EH (cell line): ENCODE data around the gene SYT14.
A peak's percentile ranks its signal among the peaks of the same experiment; 100 is the strongest.
"Not testable (repeated sequence)": the region's sequence is repeated elsewhere in the genome, so short reads cannot be mapped to it uniquely, and the experiment has no call there.

Experiments
- DNase-seq: peaks from one replicate; pipeline ENCODE4 v3.0.0-alpha.2; 2015; ENCODE audit warnings: low read depth

The SYT14 gene

DNA sequence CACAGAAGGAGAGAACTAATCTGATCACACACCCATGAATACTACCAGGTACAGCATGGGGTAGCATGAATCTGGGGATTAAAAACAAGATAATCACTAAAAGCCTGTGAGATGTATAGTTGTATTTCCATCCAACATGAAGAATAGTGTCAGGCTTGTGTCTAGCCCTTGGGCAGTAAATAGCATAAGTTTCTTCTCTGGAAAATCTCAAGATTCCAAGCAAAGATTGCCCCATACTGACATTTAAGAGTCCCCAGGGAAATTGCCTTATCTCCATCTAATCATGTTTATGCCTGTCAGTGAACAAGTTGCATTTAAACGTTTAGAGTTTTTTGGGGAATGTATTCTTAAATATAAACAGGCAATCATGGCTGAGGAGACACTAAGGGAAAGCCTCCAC, 185.4 kb downstream of the SYT14 start:
- DNase-seq = peak; percentile 23

DNA sequence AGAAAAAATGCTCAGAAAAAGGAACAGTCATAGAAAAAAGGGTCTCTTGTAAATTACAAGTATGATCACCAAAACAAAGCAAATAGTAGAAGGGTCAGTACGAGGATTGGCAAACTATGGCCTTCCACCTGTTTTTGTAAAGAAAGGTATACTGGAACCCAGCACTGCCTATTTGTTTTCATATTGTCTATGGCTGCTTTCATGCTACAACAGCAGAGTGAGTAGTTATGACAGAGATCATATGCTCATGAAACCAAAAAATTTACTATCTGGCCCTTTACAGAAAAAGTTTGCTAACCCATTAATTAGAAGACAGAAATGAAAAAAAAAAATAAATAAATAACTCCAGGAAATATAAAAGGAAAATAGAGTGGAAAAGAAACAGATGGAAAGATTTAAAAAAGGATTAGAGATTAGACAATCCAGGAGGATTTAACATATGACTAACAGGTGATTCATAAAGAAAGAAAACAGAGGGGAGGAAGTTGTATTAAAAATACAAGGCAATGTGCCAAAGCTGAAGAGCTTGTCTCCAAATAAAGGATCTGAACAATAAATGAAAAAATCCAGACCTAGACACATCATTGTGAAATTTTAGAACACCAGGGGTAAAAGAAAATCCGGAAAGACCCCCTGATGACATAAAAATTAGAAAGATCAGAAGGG, 186.0 kb downstream of the SYT14 start:
- DNase-seq = peak; percentile 73

DNA sequence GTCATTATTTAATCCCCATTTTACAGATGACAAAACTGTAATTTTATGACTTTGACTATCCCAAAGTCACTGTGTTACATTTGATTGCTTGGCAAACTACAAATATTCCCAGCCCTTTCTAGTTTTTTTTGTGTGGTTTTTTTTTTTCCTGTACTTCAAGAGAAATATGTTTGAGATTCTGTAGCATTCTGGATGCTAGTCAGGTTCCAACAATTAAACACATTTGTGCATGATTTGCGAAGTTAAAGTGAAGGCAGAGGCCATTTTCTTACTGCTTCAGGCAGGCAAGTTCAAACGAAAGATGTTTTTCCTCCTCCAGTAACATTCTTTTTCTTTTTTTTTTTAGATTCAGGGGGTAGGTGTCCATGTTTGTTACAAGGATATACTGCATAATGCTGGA, 186.7 kb downstream of the SYT14 start:
- DNase-seq = peak; percentile 23

DNA sequence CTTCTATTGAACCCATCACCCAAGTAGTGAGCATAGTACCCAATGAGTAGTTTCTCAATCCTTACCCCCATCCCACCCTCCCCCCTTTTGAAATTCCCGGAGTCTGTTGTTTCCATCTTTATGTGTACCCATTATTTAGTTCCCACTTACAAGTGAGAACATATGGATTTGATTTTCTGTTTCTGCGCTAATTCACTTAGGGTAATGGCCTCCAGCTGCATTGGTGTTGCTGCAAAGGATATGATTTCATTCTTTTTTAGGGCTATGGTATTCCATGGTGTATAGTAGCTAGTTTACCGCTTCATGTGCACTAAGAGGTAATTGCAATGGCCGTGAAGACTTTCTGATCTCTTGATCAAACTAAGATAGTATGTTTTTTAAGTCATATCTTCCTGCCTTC, 187.1 kb downstream of the SYT14 start:
- peak; percentile 51 for DNase-seq

DNA sequence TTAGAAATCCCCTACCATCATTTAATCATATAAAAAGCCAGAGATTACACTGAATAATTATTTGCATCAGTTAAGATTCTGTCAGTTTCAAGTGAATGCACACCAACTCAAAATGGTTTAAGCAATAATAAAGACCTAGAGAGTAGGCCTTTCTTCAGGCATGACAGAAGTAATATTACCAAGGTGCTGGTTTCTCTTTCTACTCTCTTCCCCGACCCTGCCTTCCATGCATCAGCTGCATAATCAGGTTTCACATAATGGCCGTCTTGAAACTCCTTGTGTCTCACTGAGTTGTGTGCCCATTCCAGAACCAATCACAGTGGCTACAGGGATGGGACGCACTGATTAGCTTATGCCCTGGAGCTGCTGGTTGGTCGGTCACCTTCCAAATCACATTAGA, 191.1 kb downstream of the SYT14 start:
- DNase-seq = no peak

DNA sequence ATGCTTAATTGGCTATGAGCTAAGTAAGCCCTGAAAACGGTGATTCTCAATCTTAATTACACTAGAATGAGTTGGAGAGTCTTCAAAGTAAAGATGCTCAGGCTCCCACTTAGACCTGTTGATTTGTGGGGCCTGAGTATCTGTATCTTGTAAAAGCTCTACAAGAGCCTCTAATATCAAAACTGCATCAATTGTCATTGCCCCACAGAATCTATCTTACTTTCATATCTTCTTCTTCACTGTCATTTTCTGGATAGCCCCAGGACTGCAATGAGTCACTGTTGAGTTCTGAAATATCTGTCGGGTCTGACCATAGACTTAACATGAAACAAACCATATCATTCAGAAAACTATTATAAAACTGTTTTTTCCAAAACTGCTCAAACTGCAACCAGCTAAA, 191.7 kb downstream of the SYT14 start:
- no peak for DNase-seq

DNA sequence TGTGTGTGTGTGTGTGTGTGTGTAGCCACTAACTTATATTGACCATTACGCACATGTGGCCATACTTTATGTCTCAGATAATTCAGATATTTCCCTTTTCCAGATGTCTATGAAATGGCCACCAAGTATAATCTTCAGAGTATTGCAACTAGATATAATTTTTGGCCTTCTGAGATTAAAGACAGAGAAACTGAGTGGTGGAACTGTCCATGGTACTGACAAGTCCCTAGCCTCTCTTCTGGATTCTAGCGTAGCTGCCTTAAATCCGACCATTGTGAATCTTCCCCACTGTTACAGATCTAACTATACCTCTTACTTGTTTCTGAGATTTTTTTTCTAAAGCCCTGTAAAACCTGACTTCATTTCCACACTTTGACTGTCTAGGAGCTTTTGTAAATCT, 194.6 kb downstream of the SYT14 start:
- peak; percentile 57 for DNase-seq

DNA sequence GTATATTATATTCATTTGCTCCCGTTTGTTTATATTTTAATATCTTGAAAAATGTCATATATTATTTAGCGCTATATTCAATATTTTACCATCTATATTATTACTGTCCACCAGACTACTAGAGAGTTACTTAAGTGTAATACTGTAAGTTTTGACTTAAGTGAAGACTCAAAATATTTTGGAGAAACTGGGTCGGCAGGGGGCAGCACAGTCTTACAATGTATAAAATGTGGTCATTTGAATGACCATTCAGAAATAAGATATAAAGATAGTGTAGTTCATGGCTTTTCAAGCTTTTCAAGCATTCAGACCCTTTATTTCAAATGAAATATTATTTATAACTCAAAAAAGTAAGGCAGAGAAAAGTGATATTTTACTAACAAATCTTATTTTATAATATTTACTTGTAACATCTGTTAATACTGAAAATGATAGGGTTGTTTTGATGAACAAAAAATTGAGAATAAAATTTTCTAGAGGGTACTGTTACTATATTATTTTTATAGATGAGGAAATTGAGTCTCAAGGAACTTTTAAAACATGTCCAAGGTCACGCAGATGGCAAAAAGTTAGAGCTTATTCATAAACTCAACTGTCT, 205.5 kb downstream of the SYT14 start:
- peak; percentile 72 for DNase-seq

DNA sequence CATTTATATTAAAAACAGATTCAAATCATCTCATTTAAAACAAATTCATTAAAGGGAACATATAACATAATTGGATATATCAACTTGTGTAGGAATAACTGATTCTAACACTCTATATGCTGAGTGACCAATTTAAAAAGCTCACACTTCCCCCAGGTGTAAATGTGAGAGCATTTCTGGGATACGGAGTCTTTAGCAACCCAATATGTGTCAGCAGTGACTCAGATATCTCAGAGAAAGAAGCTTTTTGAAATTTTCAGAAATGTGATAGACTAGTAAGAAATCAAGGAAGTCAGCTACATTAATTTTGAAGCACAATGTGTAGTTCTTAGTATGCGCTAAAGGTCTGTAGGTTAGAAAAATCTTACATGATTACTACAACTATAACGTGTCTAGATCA, 206.7 kb downstream of the SYT14 start:
- no peak for DNase-seq

DNA sequence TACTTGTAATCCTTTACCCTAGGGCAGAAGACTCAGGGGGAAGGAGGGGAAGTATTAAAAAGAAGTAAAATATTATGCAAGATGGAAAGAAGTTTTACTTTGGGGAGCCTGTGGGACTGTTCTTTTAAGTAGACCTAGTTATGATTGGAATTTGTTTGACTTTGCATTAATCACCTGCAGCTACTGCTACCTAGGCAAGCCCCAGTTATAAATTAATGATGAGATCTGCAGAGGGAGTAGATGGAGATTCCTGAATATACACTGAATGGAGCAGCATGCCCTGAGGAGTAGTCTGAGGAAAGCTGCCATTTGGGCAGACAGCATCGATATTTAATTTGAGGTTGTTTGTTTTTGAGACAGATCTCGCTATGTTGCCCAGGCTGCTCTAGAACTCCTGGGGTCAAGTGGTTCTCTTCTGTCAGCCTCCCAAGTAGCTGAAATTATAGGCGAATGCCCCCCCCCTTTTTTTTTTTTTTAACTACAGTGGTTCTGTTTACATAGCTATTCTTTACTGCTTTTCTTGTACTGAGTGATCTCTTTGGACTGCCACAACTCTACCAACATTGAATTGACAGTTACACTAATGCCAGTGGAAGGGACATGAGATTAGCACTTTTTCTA, 213.1 kb downstream of the SYT14 start:
- no peak for DNase-seq

DNA sequence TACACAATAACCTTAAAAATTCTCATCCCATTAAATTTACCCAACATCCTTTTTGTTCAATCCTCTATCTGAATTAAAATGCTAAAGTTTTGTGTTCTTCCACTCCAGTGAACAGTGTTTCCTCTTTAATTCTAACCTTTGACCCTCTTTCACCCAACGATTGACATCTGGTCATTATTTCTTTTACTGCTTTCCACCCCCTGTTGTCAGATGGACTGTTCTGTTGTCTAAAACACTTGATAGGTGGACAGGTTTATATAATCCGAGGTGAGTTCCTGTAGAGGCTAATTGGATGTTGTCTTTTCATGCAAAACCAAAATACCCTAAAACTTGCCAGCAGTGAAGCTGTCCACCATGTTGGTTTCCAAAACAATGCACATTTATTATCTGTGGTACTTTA, 221.2 kb downstream of the SYT14 start:
- no peak for DNase-seq

DNA sequence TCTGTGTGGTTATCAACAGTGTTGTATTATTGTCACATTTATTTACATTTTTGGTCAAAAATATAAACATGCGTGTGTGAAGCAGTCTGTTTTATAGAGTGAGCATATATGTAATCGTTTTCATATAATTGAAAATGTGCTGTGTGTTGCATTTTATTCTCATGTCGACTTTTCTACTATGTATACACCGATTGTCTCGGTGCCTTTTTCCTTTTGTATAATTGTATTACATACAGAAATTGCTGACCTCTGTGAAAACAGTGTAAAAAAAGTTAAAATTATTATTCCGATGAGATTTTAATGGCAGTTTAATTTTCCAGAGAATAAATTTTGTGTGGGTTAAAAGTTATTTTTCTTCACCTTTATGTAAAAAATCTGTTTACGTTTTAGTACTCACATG, 232.2 kb downstream of the SYT14 start:
- DNase-seq = no peak

DNA sequence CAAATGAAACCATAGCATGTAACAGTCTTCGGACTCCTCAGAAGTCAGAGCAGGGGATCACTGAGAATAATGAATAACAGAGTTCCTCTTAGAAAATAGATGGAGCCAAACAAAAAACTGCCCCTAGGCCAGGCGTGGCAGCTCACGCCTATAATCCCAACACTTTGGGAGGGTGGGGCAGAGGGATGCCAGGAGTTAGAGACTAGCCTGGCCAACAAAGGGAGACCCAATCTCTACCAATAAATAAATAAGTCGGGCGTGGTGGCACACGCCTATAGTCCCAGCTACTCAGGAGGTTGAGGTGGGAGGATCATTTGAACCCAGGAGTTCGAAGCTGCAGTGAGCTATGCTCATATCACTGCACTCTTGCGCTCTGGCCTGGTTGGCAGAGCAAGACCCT, 236.1 kb downstream of the SYT14 start:
- DNase-seq = no peak

DNA sequence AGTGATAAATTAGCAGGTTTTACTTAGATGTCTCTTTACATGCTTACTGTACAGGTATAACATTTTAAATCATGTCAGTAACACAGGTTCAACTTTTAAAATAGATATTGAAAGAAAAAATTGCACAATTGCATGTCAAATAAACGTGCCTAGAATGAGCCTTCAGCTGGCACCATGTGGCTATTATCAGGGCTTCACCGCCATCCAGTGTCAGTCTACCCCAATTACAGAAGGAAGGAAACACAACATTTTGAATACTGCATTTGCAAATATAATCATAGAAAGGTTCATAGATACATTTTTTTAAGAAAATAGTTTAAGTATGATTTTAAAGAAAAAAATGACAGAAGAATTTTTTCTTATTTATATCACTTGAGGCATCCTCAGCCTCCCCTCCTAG, 247.0 kb downstream of the SYT14 start:
- DNase-seq = no peak

DNA sequence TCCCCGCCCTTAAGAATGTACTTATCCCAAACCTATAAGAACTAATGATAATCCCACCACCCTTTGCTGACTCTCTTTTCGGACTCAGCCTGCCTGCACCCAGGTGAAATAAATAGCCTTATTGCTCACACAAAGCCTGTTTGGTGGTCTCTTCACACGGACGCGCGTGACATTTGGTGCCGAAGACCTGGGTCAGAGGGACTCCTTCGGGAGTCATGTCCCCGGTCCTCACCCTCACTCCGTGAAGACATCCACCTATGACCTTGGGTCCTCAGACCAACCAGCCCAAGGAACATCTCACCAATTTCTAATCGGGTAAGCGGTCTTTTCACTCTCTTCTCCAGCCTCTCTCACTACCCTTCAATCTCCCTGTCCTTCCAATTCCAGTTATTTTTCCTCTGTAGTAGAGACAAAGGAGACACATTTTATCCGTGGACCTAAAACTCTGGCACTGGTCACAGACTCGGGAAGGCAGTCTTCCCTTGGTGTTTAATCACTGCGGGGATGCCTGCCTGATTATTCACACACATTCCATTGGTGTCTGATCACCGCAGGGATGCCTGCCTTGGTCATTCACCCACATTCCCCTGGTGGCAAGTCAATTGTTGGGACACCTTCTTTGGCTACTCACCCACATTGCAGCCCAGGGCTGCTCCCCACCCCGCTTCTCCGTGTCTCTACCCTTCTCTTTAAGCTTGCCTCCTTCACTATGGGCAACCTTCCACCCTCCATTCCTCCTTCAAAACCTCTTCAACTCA, 250.0 kb downstream of the SYT14 start:
- DNase-seq = peak; percentile 89

DNA sequence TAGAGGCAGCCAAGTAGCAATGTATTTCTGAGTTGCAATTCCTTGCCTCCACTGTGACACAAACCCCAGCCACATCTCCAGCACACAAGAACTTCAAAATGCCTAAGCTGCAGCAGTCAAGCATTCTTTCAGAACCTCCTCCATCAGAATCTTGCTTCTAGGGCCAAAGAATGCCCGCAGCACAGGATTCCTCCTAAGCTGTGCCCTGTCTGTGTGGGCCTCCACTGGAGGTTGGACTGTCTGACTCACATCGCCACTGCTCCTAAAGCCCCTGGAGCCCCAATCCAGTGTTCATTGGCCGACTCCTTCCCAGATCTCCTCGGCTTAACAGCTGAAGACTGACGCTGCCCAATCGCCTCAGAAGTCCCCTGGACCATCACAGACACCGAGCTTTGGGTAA, 251.4 kb downstream of the SYT14 start:
- DNase-seq = no peak

DNA sequence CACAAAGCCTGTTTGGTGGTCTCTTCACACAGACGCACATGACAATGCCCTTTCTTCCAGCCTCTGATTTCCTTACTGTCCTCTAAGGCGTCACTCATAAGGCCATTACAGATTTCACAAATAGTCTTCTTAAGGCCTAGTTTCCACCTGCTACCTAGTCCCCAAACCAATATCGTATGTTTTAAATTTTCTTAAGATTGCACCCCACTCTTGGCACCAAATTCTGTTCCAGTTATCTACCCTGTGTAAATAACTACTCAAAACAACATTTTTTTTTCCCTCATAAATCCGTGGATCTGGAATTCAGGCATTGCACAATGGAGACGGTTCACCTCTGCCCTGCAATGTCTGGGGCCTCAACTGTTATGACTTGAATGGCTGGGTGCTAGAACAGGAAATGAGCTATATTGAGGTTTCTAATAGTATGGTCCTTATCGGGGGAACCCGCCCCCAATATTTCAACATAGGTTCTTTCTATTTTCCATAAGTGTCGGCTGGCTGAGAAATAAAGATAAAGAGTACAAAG, 257.7 kb downstream of the SYT14 start:
- no peak for DNase-seq

DNA sequence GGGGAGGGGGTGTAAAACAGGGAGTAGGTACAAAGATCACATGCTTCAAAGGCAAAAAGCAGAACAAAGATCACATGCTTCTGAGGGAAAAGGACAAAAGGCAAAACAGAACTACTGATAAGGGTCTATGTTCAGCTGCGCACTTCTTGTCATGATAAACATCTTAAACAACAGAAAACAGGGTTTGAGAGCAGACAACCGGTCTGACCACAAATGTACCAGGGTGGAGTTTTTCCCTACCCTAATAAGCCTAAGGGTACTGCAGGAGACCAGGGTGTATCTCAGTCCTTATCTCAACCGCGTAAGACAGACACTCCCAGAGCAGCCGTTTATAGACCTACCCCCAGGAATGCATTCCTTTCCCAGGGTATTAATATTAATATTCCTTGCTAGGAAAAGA, 258.2 kb downstream of the SYT14 start:
- DNase-seq = not testable (repeated sequence)

DNA sequence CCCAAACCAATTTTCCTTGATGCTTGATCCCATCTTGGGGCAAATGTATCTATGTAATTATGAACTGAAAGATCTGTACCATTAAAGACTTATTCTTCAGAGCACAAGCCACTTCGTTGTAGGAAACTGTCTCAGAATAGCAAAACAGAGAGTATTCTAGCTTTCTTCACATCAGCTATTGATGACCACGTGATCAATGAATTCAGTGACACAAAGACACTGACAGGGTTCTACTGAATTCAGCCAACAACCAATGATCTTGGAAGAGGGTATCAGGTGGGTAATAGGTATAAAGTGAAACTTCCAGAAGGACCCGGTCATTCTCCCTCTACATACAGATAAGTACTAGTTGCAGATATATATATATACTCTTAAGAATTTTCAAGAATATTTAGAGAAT, 260.8 kb downstream of the SYT14 start:
- no peak for DNase-seq

DNA sequence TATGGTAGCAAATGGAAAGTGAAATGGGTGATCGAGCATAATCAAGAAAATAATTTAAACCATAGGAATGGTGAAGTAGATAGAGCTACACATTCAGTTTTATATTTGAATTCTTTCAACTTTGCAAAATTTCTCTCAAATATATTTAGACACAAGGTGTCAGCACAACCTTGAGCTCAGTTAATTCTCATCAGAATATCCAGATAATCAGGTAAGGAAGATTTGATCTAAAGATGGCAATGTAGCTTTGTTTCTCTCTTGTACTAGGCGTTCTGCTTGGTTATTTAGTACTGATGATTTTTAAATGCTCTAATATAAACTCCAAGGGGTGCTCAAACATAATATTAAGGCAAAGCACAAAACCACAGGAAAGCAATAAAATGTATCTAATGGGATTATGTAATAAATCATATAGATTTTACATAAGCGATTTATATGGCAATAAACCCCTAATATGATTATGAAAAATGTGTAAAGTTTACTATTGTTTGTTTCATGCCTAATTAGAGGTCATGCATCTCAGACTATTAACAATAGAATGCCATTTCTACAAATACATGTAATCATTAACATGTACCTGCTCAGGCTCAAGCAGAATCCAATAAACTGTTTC, 262.2 kb downstream of the SYT14 start:
- DNase-seq = no peak

DNA sequence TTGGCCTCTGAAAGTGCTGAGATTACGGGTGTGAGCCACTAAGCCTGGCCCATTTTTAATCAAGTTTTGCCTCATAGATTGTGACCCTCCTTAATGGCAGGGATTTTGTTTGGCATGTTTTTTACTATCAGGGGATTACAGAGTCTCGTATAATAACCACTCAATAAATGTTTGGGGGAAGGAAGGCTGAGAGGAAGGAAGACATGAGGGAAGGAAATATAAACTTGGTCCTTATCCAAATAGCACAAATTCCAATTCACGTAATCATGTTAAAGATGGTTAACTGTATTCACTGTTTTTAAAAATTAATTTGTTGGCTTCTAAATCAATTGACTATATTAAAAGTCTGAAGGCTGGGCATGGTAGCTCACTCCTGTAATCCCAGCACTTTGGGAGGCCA, 263.7 kb downstream of the SYT14 start:
- DNase-seq = peak; percentile 56
